Measurements from ENCODE around the gene ZNF555. TPM values are rescaled to one million over a fixed set of nuclear protein-coding genes. Genes with fewer than 3 reads are reported as not detected.
A peak's percentile ranks its signal among the peaks of the same experiment; 100 is the strongest.
"Not testable (repeated sequence)": the region's sequence is repeated elsewhere in the genome, so short reads cannot be mapped to it uniquely, and the experiment has no call there.

ZNF555 gene
- total and polyA plus RNA-seq, 10 donors = 1.4 to 10.8 (median 7.2) TPM

DNA sequence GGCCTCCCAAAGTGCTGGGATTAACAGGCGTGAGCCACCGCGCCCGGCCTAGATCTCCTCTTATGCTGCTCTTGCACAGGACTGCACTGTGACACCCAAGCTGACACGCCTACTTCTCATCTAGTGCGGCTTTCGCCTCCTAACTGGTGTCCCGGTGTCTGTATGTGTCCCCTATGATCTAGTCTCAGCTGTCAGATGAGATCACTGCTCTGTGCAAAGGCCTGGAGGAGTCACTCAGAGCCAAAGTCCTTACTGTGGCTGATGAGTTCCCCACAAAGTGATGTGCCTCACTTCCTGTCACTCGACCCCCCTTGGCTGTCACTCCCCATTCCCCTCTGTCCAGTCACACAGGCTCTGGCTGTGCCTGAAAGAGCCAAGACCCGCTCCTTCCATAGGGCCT is 28.3 kb downstream of the ZNF555 start:
- Histone ChIP-seq H3K36me3 (no peaks in the 10 kb centered on the region), H3K4me3 (no peak overlapping the region), H3K4me1 (no peaks in the 10 kb centered on the region), H3K9me3 (no peaks in the 10 kb centered on the region), H3K27me3 (replicated peaks in 1 of 7) (no peaks in the 10 kb centered on the region), H3K27ac (no peak overlapping the region)
- 78 to 88% (median 82%) methylated on average over 10 of the region's 10 CpGs for WGBS, 5 donors
- intact Hi-C loops (cut with DNase I; ENCODE audit: low total_unique reads) = loop anchor here (5.0 kb wide), 1 partner anchor 222 kb away; no protein-coding TSS in a partner anchor
- TF ChIP-seq POLR2AphosphoS5 (IDR thresholded peaks at IDR 0.05) = no peak
- TF ChIP-seq CTCF (IDR thresholded peaks at IDR 0.05 in 8 of 11, conservative IDR thresholded peaks at IDR 0.05 in 3 of 11) = no peak
- no peak for TF ChIP-seq POLR2A (IDR thresholded peaks at IDR 0.05)
- no peak for DNase-seq

DNA sequence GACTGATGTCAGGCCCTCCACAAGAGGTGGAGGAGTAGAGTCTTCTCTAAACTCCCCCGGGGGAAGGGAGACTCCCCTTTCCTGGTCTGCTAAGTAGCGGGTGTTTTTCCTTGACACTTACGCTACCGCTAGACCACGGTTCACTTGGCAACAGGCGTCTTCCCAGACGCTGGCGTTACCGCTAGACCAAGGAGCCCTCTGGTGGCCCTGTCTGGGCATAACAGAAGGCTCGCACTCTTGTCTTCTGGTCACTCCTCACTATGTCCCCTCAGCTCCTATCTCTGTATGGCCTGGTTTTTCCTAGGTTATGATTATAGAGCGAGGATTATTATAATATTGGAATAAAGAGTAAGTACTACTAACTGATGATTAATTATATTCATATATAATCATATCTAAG is 30.9 kb downstream of the ZNF555 start:
- DNase-seq = not testable (repeated sequence)

DNA sequence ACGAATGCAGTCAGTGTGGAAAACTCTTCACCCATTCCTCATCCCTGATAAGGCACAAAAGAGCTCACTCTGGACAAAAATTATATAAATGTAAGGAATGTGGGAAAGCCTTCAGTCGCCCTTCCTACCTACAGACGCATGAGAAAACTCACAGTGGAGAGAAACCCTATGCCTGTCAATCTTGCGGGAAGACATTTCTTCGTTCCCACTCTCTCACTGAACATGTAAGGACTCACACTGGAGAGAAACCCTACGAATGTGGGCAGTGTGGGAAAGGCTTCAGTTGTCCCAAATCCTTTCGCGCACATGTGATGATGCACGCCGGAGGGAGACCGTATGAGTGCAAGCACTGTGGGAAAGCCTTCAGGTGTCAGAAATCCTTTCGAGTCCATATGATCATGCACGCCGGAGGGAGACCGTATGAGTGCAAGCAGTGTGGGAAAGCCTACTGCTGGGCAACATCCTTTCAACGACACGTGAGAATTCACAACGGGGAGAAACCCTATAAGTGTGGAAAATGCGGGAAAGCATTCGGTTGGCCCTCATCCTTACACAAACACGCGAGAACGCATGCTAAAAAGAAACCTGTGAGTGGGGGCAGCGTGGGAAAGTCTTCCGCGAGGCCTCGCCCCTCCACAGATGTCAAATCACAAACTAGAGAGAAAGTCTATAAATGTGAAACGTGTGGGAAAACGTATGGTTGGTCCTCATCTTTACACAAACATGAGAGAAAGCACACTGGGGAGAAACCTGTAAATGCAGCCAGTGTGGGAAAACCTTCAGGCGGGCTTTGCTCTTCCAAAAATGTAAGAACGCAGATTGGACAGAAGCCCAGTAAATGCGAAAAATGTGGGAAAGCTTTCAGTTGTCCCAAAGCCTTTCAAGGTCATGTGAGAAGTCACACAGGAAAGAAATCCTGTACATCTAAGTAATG is 36.4 kb downstream of the ZNF555 start:
- no peak overlapping the region for H3K4me3 ChIP-seq
- TF ChIP-seq POLR2AphosphoS5 (IDR thresholded peaks at IDR 0.05) (no peak), CTCF (IDR thresholded peaks at IDR 0.05 in 8 of 11, conservative IDR thresholded peaks at IDR 0.05 in 3 of 11) (no peak), POLR2A (IDR thresholded peaks at IDR 0.05) (no peak)
- no peak overlapping the region for H3K27ac ChIP-seq
- H3K4me1 ChIP-seq = no peaks in the 10 kb centered on the region
- peaks cover 12 to 52% (median 44%) of the 10 kb centered on the region in 8 donors for H3K9me3 ChIP-seq
- H3K36me3 ChIP-seq = no peaks in the 10 kb centered on the region
- 87 to 91% (median 90%) methylated on average over 32 of the region's 32 CpGs for WGBS, 5 donors
- intact Hi-C loops (cut with DNase I; ENCODE audit: low total_unique reads) = no loop called here
- H3K27me3 ChIP-seq (replicated peaks in 1 of 7) = no peaks in the 10 kb centered on the region
- no peak for DNase-seq

More for the DNA sequence above, 30.9 kb downstream of the ZNF555 start:
- intact Hi-C loops (cut with DNase I; ENCODE audit: low total_unique reads) = loop anchor here (5.0 kb wide), 1 partner anchor 225 kb away; no protein-coding TSS in a partner anchor
- H3K36me3 ChIP-seq; H3K27ac ChIP-seq; H3K4me1 ChIP-seq; H3K4me3 ChIP-seq; H3K27me3 ChIP-seq (replicated peaks in 1 of 7): not testable (repeated sequence)
- peak in 9 of 11 experiments; percentile 17 to 57 (median 46) for TF ChIP-seq CTCF (IDR thresholded peaks at IDR 0.05 in 8 of 11, conservative IDR thresholded peaks at IDR 0.05 in 3 of 11)
- H3K9me3 ChIP-seq = peaks cover 3 to 23% (median 20%) of the 10 kb centered on the region in 8 donors
- WGBS, 5 donors = 12 to 30% (median 17%) methylated on average over 1 to 11 of the region's 11 CpGs
